HCT116 (cell line): ENCODE results near the gene TSC22D1.

Source experiments
- CTCF ChIP-seq, 3 experiments: fragments of 200-600 bp in 1 of 3; sonication (generic) in 1 of 3; IDR thresholded peaks in 2 of 3; conservative IDR thresholded peaks in 1 of 3; 2 replicates each; pipeline ENCODE4 v1.5.1; 2012 to 2017; ENCODE audit warnings: low read depth in 2 of 3, low read length in 2 of 3, antibody characterized with exemption in 1 of 3, borderline replicate concordance in 1 of 3, control low read depth in 1 of 3, mild to moderate bottlenecking in 1 of 3, mixed read lengths in 1 of 3, mixed run types in 1 of 3, moderate library complexity in 1 of 3; ENCODE audit not compliant: insufficient read depth in 1 of 3
- ELF1 ChIP-seq: IDR thresholded peaks from 2 replicates; pipeline ENCODE4 v1.6.1; 2012; ENCODE audit warnings: low read depth, borderline replicate concordance
- EZH2phosphoT487 ChIP-seq: fragments of 200-600 bp; IDR thresholded peaks from 2 replicates; pipeline ENCODE4 v1.6.1; 2018; ENCODE audit warnings: antibody characterized with exemption, borderline replicate concordance
- MAX ChIP-seq: IDR thresholded peaks from 2 replicates; pipeline ENCODE4 v1.6.1; 2012
- YY1 ChIP-seq: IDR thresholded peaks from 2 replicates; pipeline ENCODE4 v1.6.1; 2011; ENCODE audit warnings: low read length, low read depth, moderate library complexity, mild to moderate bottlenecking; ENCODE audit not compliant: insufficient replicate concordance; ENCODE audit errors: extremely low read depth
- ZBTB33 ChIP-seq: IDR thresholded peaks from 2 replicates; pipeline ENCODE4 v1.6.1; 2011; ENCODE audit warnings: mild to moderate bottlenecking, low read length, moderate library complexity; ENCODE audit not compliant: insufficient replicate concordance; ENCODE audit errors: extremely low read depth

GRCh38 chr13:44416301-44416700 is 159.8 kb downstream of the TSC22D1 start:
- TF ChIP-seq ZBTB33 (no peak), EZH2phosphoT487 (no peak), CTCF (IDR thresholded peaks at IDR 0.05 in 2 of 3, conservative IDR thresholded peaks at IDR 0.05 in 1 of 3; ENCODE audit: borderline replicate concordance in 1 of 3, insufficient read depth in 1 of 3, low read depth in 2 of 3, low read length in 2 of 3) (no peak), ELF1 (no peak), YY1 (no peak), MAX (no peak)
